Stimulated activated CD4-positive, alpha-beta T cell treated with anti-CD3 and anti-CD28 coated beads, Interleukin-2, amount 100 ng/mL, for 48 hours (primary cell): Measurements from ENCODE around the gene NAPA.
A peak's percentile ranks its signal among the peaks of the same experiment; 100 is the strongest.

ENCODE experiments used
- DNase-seq, 2 donors: peaks; one replicate each; pipeline ENCODE4 v3.0.0-alpha.2; 2020

NAPA gene

GRCh38 chr19:47521473-47522180, 6.8 kb upstream of the NAPA start:
- DNase-seq: no peak

GRCh38 chr19:47520839-47521238, 6.0 kb upstream of the NAPA start:
- no peak for DNase-seq

GRCh38 chr19:47520343-47520806, 5.5 kb upstream of the NAPA start:
- DNase-seq: no peak

GRCh38 chr19:47518854-47519253, 4.0 kb upstream of the NAPA start:
- DNase-seq: no peak

GRCh38 chr19:47518139-47518538, 3.3 kb upstream of the NAPA start:
- peak in 1 of 2 donors; percentile 29 for DNase-seq

GRCh38 chr19:47514151-47514868, 553 bp downstream of the NAPA start:
- DNase-seq: no peak

- no peak for DNase-seq
Observed at GRCh38 chr19:47512948-47513319, 1.9 kb downstream of the NAPA start.

GRCh38 chr19:47512183-47512947, 2.5 kb downstream of the NAPA start:
- no peak for DNase-seq

- no peak for DNase-seq
Observed at GRCh38 chr19:47511681-47512080, 3.2 kb downstream of the NAPA start.

- no peak for DNase-seq
Observed at GRCh38 chr19:47511128-47511517, 3.7 kb downstream of the NAPA start.

GRCh38 chr19:47510516-47511127, 4.2 kb downstream of the NAPA start:
- no peak for DNase-seq

- DNase-seq: no peak
Observed at GRCh38 chr19:47509973-47510372, 4.9 kb downstream of the NAPA start.

- no peak for DNase-seq
Observed at GRCh38 chr19:47509170-47509847, 5.6 kb downstream of the NAPA start.

- DNase-seq: no peak
Observed at GRCh38 chr19:47508721-47509120, 6.1 kb downstream of the NAPA start.

- DNase-seq: no peak
Observed at GRCh38 chr19:47507924-47508553, 6.8 kb downstream of the NAPA start.

- DNase-seq: no peak
Observed at GRCh38 chr19:47507012-47507411, 7.9 kb downstream of the NAPA start.

- no peak for DNase-seq
Observed at GRCh38 chr19:47506459-47506858, 8.4 kb downstream of the NAPA start.

GRCh38 chr19:47505506-47505905, 9.4 kb downstream of the NAPA start:
- DNase-seq: no peak

GRCh38 chr19:47503826-47504150, 11.1 kb downstream of the NAPA start:
- no peak for DNase-seq

- DNase-seq: no peak
Observed at GRCh38 chr19:47503130-47503825, 11.6 kb downstream of the NAPA start.
